ENCODE data around the gene PTPN23.

PTPN23 gene

DNA sequence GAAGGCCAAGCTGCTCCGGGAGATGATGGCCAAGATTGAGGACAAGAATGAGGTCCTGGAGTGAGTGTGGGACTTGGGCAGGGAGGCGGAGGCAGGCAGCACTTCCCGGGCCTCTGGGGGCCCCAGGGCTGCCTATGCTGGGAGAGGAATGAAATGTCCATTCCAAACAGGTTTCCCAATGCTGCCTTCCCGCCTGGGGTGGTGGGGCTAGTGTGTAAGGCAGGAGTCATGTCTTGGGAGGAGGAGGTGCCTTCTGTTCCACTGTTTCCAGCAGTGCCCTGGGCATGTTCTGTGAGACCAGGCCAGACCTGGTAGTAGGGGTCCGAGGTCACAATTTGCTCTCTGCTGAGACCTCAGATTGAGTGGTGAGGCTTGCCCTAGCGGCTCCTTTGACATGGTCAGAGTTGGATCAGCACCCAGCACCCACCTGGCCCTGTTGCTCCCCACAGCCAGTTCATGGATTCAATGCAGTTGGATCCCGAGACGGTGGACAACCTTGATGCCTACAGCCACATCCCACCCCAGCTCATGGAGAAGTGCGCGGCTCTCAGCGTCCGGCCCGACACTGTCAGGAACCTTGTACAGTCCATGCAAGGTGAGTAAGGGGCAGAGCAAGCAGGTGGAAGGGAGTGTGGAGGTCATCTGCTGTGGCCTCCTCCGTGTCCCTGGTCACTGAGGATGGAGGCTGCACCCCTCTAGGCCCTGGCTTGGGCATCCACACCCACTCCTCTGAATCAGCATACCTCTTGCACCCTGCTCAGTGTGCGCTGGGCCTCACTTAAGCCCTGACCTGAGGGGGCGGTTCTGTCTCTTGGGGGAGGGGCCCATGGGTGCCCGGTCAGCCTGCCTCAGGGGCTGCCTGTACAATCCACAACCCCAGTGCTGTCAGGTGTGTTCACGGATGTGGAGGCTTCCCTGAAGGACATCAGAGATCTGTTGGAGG lies 27.3 kb downstream of the PTPN23 start:
- DNase-seq, result no peak

DNA sequence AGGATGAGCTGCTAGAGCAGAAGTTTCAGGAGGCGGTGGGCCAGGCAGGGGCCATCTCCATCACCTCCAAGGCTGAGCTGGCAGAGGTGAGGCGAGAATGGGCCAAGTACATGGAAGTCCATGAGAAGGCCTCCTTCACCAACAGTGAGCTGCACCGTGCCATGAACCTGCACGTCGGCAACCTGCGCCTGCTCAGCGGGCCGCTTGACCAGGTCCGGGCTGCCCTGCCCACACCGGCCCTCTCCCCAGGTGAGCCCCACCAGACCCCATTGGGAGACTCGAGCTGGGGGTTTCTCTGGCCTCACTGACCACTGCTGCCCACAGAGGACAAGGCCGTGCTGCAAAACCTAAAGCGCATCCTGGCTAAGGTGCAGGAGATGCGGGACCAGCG lies 28.0 kb downstream of the PTPN23 start:
- DNase-seq, result no peak

DNA sequence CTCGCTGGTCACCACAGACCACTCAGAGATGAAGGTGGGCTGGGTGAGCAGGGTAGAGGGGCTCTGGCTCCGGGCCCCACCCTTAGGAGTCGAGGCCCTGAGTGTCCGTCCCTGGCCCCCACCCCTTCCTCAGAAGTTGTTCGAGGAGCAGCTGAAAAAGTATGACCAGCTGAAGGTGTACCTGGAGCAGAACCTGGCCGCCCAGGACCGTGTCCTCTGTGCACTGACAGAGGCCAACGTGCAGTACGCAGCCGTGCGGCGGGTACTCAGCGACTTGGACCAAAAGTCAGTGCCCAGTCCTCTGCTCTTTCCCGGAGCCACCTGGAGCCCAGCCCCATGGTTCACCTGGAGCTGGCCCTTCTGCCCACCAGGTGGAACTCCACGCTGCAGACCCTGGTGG lies 28.5 kb downstream of the PTPN23 start:
- no peak for DNase-seq

DNA sequence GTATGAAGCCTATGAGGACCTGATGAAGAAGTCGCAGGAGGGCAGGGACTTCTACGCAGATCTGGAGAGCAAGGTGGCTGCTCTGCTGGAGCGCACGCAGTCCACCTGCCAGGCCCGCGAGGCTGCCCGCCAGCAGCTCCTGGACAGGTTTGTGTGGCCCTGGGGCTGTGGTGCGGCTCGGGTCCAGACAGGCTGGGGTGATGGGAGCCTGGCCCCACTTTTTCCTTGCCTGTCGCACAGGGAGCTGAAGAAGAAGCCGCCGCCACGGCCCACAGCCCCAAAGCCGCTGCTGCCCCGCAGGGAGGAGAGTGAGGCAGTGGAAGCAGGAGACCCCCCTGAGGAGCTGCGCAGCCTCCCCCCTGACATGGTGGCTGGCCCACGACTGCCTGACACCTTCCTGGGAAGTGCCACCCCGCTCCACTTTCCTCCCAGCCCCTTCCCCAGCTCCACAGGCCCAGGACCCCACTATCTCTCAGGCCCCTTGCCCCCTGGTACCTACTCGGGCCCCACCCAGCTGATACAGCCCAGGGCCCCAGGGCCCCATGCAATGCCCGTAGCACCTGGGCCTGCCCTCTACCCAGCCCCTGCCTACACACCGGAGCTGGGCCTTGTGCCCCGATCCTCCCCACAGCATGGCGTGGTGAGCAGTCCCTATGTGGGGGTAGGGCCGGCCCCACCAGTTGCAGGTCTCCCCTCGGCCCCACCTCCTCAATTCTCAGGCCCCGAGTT lies 29.0 kb downstream of the PTPN23 start:
- DNase-seq, result no peak

DNA sequence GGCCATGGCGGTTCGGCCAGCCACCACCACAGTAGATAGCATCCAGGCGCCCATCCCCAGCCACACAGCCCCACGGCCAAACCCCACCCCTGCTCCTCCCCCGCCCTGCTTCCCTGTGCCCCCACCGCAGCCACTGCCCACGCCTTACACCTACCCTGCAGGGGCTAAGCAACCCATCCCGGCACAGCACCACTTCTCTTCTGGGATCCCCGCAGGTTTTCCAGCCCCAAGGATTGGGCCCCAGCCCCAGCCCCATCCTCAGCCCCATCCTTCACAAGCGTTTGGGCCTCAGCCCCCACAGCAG lies 29.5 kb downstream of the PTPN23 start:
- DNase-seq, result no peak

DNA sequence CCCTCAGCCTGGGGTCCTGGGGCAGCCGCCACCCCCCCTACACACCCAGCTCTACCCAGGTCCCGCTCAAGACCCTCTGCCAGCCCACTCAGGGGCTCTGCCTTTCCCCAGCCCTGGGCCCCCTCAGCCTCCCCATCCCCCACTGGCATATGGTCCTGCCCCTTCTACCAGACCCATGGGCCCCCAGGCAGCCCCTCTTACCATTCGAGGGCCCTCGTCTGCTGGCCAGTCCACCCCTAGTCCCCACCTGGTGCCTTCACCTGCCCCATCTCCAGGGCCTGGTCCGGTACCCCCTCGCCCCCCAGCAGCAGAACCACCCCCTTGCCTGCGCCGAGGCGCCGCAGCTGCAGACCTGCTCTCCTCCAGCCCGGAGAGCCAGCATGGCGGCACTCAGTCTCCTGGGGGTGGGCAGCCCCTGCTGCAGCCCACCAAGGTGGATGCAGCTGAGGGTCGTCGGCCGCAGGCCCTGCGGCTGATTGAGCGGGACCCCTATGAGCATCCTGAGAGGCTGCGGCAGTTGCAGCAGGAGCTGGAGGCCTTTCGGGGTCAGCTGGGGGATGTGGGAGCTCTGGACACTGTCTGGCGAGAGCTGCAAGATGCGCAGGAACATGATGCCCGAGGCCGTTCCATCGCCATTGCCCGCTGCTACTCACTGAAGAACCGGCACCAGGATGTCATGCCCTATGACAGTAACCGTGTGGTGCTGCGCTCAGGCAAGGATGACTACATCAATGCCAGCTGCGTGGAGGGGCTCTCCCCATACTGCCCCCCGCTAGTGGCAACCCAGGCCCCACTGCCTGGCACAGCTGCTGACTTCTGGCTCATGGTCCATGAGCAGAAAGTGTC lies 30.2 kb downstream of the PTPN23 start:
- no peak for DNase-seq

DNA sequence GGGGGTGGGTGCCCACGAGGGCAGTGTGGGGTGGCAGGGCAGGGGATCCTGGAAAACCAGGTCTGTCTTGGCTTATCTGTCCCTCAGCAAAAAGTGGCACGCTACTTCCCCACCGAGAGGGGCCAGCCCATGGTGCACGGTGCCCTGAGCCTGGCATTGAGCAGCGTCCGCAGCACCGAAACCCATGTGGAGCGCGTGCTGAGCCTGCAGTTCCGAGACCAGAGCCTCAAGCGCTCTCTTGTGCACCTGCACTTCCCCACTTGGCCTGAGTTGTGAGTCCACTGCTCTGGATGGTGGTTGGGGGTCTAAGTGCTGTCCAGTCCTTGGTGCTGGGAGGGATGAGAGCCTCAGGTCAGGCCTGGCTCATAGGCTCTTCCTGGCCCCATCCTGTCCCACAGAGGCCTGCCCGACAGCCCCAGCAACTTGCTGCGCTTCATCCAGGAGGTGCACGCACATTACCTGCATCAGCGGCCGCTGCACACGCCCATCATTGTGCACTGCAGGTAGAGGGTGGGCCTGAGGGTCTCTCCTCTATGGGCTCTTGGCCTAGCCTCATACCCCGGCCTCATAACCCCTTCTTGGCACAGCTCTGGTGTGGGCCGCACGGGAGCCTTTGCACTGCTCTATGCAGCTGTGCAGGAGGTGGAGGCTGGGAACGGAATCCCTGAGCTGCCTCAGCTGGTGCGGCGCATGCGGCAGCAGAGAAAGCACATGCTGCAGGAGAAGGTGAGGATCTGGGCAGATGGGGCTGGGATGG lies 31.1 kb downstream of the PTPN23 start:
- no peak for DNase-seq

DNA sequence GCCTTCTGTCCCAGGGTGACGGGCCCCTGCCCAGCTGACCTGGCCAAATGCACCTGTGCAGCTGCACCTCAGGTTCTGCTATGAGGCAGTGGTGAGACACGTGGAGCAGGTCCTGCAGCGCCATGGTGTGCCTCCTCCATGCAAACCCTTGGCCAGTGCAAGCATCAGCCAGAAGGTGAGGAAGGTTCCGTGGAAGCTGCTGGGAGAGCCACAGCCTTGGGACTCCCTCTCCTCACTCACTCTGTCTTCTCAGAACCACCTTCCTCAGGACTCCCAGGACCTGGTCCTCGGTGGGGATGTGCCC lies 31.6 kb downstream of the PTPN23 start:
- no peak for DNase-seq

DNA sequence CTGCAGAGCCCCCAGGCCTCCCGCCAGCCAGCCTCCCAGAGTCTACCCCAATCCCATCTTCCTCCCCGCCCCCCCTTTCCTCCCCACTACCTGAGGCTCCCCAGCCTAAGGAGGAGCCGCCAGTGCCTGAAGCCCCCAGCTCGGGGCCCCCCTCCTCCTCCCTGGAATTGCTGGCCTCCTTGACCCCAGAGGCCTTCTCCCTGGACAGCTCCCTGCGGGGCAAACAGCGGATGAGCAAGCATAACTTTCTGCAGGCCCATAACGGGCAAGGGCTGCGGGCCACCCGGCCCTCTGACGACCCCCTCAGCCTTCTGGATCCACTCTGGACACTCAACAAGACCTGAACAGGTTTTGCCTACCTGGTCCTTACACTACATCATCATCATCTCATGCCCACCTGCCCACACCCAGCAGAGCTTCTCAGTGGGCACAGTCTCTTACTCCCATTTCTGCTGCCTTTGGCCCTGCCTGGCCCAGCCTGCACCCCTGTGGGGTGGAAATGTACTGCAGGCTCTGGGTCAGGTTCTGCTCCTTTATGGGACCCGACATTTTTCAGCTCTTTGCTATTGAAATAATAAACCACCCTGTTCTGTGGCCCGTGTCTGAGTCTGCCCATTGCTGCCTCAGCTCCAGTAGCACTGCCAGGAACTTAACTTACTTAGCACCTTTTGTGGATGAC lies 32.2 kb downstream of the PTPN23 start:
- no peak for DNase-seq

DNA sequence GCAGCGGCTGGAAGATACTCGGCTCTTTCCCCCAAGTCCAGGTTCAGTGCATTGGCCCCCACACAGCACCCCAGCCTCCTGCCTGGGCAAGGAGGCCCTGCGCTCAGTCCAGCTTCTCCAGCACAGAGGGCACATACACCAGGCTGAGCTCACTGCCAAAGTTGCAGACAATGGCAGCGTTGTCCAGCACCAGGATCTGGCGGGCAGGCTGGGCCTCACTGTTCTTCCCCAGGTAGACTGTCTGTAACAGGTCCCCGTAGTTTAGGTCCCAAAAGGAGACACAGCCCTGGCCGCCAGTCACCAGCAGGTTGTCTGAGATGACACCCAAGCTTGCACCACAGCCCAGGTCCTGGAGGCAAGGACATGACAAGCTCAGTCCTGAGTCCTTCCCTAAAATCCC lies 32.9 kb downstream of the PTPN23 start:
- DNase-seq, result peak; percentile 70

DNA sequence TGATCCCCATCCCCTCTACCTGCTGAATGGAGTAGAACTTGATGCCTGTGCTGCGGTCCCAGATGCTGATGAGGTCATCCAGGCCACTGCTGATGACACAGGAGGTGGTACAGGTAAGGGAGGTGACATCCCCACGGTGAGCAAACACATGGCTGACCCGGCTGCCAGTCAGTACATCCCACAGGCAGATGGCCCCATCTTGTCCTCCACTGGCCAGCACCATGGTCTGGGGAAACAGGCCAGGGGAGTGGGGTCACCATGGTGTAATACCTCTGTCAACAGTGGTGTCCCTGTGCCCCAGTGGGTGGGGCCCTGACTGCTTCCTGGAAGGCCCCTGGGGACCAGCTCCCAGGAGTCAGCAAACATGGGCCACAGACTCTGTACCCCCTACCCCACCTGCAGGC lies 33.3 kb downstream of the PTPN23 start:
- no peak for DNase-seq

DNA sequence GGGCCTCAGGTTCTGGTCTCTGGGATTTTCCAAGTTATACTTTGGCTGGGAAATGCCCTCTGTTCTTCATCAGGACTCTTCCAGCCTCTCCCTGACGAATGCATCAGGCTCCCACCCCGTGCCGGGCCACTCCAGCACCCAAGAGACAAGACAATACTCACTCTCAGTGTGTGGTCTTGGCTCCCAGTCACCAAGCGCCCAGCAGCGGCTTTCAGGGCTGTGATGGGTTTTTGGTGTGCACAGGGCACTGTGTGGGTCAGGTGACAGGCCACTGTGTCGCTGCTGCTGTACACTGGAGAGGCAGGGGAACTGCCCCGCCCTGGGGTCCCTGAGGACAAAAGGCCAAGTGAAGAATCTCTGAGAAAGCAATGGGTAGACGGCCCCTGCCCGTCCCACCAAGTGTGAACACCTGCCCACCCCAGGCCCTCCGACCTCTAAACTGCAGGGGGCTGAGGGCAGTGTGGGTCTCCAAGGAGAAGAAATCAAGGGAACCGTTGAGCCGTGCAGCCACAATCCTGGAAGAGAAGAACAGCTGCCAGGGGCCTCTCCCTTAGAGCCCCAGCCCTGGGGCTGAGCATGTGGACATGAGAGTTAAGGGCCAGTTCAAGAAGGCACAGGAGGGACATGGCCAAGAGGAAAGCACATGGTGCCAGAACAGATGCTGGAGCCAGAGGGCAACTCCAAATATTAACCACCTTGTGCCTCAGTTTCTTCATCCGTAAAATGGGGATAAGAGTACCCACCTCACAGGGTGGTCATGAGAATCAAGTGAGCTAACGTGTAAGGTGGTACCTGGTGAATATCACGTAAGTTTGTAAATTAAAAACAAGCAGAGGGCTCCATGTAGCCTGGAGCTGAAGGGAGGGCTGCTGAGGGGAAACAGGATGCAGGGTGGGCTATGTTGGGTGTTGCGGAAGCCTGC lies 34.1 kb downstream of the PTPN23 start:
- peak; percentile 19 for DNase-seq

DNA sequence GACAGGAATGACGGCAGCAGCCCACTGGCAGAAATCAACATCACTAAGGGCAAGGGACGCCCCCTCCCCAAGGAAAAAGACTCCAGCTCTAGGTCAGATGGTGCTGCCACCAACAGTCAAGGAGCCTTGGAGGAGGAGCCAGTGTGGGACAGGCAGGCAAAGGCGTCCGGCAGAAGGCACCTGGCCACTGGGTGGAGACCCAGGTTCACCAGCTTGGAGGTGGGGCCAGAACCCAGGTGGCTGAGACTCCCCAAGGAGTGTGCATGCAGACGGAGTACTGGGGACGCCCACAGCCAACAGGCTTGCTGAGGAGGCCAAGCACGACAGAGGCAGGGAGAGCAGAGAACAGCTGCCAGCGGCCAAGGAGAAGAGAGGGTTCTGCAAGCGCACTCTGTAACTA lies 35.2 kb downstream of the PTPN23 start:
- no peak for DNase-seq

DNA sequence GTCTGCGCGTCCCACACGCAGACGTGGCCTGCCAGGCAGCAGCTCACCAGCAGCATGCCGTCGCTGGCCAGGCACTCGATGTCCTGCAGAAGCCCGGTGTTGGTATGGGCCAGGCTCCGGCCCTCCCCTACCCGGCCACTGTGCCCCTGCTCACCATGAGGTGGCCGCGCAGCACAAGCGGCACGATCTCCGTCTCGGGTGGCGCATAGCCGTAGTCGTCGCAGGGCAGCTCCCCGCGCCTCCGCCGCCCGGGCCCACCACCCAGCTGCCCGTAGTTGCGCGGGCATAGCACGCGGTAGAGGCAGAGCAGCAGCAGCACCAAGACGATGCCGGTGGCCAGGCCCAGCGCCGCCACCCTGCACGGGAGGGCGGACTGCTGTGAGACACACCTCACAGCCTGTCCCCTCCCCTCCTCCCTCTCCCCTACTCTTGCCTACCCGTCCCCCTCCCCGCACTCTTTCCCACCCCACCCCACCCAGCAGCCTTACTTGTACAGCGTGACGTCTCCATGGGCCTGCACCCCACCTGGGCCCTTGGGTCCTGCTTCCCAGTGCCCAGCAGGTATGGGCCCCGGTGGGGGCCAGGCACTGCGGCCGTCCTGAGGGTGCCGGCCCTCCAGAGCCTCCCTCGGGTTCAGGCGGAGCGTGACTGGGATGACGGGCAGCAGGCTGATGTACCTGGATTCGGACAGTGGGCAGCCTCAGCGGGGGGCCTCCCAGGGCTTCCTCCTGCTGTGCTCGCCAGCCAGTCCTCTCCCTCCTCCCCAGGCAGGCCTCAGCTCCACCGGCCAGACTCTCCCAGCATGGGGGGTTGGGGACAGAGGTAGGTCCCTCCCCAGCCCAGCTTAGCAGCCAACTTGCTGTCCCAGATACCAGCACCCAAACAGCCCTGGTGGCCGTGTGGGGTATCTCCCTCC lies 37.6 kb downstream of the PTPN23 start:
- no peak for DNase-seq

DNA sequence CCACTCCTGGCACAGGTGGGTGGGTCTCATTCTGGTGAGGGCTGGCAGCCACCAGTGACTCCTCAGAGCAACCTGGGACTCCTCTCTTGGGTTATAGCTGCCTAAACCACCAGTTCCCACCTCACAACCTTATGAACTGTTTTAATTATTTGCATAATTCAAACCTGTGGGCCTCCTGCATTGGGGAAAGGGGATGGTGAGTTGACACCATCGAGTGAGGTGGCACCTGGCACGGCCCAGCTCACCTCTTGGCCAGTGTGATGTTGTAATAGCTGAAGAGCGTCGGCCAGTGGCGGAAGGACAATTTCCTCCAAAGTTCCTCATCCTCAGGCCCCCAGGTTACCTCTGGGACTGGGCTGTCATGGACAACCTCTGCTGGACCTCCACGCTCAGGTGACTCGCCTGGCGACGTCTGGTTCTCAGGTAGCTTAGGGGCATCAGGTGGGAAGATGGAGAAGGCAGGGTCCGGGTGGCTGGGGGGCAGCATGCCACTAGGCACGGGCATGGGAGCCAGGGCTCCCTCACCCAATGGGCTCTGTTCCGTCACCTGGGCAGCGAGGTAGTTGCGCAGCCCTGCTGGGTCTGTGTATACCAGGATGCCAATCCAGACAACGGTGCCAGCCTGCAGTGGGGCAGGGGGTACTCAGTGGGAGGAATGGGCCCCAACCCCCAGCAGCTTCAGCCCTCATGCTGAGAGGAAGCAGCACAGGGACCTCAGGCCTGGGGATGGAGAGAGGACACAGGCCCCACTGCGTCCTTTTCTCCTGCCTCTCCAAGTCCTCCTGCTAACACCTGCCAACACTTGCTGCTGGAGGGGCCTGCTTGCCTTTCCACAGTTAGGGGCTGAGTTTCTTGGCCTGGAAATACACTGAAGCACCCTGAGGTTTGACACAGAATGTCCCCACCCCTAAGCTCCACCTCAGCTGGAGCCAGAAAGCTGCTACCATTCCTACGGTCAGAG lies 38.5 kb downstream of the PTPN23 start:
- DNase-seq, result no peak

DNA sequence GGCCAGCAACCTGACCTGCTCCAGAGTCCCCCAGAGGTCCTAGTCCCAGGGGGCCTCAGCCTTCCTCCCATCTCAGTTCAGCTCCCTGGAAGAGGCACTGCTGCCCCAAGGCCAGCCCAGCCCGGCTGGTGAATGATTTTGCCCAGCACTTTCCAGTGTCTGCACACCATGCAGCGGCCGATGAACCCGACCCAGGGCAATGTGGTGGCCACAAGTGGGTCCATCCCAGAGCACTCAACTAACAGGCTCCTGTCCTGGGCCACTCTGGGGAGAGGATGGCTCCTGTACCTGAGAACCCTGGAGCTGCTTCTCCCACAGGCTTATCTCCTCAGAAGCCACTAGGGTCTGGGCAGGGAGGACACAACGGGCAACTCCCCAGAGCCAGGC lies 39.2 kb downstream of the PTPN23 start:
- no peak for DNase-seq

DNA sequence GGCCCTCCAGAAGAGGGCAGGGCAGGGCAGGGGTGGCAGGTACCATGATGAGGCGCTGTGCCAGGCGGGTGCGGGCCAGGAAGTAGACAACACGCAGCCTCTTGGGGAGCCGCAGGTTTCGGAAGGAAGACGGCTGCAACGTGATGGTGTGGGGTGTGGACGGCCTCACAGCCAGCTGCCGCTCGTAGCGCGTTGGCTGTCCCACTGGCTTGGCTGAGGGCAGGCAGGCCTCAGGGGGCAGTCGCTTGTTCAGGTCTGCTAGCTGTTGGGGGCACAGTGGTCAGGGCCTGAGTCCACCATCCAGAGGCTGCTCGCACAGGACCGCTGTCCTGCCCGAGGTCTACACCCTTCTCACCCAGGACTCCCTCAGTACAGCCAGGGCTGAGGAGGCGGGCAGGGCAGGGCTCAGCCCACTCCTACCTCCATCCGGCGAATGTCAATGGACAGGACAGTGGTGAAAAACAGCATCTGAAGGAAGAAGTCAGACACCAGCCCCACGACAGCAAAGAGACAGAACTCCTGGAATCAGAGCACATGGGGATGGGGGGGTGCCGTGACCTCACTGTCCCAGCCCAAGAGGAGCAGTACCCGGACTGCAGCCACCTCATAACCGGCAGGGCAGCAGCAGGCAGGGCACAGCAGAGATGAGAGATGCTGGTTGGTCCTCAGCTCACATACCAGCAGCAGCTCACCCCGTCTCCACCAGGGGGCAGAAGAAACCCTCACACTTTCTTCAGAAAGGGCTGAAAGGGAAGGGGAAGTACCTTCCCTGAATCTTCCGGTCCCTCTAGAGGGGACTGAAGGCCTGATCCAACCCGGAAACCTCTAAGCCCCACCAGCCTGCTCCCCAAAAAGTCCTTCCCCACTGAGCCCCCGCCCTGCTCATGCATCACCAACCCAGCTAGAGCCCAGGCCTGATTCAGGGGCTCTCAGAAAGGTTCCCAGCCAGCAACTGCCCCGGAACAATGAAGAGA lies 40.0 kb downstream of the PTPN23 start:
- peak; percentile 85 for DNase-seq

Measured in midbrain (tissue), 1 donor.